NCI-H1417 (cell line): Measurements from ENCODE around the gene ZNF609.

Experiments used
- DNase-seq, 3 experiments: peaks; one replicate each; lab custom pipeline; 2025; lab: John Stamatoyannopoulos, UW

ZNF609 gene

GRCh38 chr15:64542091-64542490, 81.7 kb downstream of the ZNF609 start:
- DNase-seq: no peak

- DNase-seq: no peak
These were observed 84.1 kb downstream of the ZNF609 start for GRCh38 chr15:64544450-64544849.

- no peak for DNase-seq
These were observed 86.9 kb downstream of the ZNF609 start for GRCh38 chr15:64547275-64547674.

DNA sequence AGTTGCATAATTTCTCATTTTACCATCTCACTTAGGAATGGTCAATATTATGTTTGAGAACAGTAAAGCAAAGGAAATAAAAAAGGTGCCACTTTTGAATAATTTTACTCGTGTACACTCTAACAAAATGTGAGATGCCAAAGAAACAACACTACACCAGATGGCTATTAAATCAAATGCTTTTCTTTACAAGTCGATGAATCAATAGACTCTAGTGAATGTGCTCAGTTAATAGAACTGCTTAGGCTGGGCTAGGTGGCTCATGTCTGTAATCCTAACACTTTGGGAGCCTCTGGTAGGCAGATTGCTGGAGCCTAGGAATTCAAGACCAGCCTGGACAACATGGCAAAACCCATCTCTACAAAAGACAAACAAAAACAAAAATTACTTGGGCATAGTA, 87.9 kb downstream of the ZNF609 start:
- no peak for DNase-seq

DNA sequence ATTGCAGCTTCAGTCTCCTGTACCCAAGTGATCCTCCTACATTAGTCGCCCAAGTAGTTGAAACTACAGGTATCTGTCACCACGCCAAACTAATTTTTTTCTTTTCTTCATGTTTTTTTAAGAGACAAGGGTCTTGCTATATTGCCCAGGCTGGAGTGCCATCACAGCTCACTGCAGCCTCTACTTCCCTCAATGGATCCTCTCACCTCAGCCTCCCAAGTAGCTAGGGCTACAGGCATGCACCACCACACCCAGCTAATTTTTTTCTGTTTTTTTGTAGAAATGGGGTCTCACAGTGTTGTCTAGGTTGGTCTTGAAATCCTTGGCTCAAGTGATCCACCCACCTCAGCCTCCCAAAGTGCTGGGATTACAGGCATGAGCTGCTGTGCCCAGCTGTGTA, 89.5 kb downstream of the ZNF609 start:
- DNase-seq: no peak

DNA sequence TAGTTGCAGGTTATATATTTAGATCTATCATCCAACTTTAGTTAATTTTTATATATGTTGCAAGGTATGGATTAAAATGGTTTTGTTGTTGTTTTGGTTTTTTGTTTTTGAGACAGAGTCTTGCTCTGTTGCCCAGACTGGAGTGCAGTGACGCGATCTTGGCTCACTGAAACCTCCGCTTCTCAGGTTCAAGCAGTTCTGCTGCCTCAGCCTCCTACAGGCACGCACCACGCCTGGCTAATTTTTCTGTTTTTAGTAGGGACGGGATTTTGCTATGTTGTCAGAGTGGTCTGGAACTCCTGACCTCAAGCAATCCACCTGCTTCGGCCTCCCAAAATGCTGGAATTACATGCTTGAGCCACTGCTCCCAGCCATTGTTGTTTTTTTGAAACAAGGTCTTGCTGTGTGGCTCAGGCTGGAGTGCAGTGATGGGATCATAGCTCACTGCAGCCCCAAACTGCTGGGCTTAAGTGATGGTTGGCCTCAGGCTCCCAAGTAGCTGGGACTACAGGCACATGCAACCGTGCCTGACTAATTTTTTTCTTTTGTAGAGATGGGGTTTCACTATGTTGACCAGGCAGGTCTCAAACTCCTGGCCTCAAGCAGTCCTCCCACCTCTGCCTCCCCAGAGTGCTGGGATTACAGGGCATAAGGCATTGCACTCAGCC, 92.0 kb downstream of the ZNF609 start:
- DNase-seq: no peak

GRCh38 chr15:64558460-64559179, 98.2 kb downstream of the ZNF609 start:
- DNase-seq: no peak

DNA sequence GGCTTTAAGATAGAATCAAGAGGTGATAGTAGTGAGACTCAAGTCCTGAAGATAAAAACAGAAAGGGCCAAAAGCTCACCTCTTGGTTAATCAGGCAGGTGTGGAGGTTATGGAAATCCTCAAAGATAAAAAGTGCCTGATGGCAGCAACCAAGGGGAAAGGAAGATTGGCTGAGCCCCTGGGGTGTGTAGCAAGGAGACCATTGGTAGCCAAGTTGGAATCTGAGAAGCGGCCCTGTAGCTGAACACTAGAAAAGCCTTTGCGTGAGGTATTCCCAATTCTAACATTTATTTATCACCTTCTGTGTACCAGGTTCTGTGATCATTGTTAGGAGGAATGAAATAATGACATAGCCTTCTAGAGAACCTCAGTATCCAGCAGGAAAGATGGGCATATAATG, 98.9 kb downstream of the ZNF609 start:
- no peak for DNase-seq

DNA sequence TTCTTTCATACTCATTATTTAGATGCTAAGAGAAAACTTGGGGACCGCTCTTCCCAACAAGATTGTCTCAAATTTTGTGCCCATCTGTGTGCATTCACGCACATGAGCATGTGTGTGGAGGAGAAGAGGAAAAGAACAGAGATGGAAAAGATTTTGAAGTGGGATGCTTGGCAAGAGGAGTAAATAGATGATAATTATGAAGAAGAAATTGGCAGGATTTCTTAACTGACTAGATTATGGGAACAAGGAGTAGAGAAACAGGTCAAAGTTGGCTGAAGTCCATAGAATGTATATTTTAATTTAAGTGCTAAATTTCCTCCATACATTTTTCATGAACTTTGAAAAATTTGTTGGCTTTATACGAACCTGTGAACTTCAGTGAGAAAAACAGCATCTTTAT, 100.1 kb downstream of the ZNF609 start:
- no peak for DNase-seq

GRCh38 chr15:64560998-64561397, 100.6 kb downstream of the ZNF609 start:
- DNase-seq: no peak

- DNase-seq: peak in 1 of 3 experiments; percentile 20
These were observed 101.7 kb downstream of the ZNF609 start for GRCh38 chr15:64562003-64562640.

DNA sequence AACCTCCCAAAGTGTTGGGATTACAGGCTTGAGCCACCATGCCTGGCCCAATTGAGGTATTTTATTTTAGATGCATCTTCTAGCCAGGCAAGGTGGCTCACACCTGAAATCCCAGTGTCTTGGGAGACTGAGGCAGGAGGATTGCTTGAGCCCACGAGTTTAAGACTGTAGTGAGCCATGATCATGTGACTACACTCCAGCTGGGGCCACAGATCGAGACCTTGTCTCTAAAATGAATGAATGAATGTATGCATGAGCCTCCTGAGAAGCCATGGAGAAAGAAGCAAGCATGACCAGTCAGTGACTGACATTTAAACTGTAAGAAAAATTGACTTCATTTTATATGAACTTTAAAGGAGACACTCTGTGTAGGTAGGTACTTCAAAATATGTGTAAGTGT, 105.7 kb downstream of the ZNF609 start:
- DNase-seq: no peak

DNA sequence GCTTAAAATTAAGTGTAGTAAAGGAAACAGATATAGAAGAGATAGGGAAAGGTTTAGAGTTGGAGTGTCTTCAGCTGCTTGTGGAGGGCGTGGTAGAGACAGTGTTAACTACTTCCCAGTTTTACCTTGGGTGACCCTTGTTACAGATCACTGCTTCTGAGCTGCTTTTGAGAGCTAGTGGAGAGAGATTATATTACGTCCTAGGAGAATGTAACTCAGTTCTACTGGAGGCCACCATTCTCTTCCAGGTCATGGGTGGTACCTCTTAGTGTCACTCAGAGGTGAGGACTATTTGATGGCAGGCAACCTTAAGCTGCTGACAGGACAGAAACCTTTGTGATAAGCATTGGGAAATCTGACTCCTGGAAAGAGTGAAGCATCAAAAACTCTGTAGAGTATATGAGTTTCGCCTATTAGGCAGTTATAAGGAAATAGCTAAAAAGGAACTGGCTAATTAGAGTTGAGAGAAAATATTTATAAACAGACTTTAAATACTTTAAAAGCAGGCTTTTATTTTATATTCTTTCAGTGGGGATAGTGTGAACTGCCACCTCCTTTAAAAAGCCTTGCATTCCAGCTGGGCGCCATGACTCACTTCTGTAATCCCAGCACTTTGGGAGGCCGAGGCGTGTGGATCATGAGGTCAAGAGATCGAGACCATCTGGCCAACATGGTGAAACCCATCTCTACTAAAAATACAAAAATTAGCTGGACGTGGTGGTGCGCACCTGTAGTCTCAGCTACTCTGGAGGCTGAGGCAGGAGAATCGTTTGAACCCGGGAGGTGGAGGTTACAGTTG, 106.5 kb downstream of the ZNF609 start:
- DNase-seq: peak in 2 of 3 experiments; percentile 15 to 48

DNA sequence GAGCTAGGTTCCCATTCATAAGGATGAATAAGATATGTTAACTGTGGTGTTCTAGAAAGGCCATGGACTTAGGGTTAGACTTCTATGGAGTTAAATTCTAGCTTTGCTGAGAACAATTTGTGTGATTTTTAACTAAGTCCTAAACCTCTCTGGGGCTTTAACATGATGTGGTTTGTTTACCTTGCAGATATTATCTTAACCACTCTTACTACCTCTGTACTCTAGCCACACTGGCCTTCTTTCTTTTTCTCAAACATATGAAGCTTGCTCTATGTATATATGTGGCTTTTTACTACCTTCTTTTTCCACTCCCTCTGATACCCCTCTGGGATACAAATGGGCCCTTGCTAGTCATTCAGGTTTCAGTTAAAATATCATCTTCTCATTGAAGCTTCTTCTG, 108.4 kb downstream of the ZNF609 start:
- no peak for DNase-seq

DNA sequence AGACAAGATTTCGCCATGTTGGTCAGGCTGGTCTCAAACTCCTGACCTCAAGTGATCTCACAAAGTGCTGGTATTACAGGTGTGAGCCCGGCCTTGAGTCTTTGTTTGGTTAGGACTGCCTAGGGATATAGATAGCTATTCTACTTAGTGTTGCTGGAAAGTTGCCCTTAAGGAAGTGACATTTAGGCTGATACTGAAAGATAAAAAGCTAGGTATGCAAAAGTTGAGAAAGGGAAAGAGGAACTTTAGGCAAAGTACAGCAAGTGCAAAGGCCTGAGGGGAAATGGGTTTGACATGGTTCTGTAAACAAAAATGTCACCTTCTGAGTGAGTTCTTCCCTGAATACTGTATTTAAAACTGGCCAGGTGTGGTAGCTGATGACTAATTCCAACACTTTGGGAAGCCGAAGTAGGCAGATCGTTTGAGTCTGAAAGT, 111.5 kb downstream of the ZNF609 start:
- DNase-seq: no peak

DNA sequence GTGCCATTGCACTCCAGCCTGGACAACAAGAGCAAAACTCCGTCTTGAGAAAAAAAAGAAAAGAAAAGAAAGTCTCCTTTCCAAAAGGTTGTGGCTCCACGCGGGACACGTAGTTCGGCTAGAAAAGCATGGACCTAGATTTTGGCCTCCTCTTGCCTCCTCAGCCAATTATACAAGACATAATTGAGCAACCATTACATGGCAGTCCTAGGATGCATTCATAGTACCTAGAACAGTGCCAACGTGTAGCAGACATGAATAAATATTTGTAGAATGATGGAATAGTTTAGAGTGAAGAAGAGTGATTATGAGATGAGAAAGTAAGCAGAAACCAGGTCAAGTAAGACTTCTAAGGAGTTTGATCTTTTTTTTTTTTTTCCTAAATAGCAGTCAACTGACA, 112.5 kb downstream of the ZNF609 start:
- DNase-seq: no peak

DNA sequence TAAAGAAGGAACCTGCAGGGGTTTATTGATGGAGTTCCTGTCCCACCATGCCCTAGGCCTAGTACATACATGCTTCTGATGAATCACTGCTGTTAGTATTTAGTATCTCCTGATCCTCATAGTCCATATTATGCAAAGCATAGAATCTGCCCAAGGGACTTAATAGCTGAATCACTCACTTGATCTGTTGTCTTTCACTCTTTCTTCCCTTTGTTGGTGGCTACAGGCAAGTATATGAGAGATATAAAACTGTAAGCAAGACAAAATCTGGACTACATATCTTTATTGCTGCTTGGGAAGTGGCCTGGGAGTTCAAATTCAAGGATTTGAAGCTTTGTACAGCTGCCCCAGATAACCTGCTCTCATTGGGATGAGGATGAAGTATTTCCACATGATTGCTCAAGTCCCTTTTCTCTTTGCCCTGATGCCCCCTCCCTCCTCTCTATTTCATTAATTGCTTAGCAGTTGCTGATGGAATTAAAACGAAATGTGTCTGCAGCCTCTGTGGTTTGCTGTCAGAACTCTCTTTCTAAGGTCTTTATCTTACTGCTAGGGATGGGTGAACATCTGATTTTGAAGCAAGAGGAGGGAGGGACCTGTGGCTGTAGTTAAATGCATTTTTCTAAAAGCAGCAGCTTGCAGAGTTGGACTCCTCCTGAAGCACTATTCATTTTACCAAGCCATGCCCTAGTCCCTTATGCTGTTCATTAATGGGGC, 114.1 kb downstream of the ZNF609 start:
- DNase-seq: no peak

DNA sequence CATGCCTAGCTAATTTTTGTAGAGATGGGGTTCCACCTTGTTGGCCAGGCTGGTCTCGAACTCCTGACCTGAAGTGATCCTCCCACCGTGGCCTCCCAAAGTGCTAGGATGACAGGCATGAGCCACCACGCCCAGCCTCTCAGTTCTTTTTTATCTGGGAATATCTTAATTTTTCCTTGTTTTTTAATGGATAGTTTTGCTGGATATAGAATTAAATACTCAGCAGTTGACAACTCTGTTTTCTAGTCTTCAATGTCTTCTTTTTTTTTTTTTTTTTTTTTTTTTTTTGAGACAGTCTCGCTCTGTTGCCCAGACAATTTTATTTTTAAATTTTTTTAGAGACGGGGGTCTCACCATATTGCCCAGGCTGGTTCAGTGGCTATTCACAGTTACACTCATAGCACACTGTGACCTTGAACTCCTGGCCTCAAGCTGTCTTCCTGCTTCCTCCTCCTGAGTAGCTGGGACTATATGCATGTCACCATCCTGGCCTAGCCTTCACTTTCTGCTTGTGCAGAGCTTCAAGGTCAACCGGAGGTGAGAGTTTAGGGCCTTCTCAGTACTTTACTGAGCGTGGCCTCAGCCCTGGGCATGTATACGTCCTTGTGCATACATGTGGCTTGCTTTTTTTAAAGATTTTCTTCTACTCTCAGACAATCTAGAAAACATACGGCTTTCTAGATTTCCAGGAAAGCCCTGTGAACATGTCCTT, 120.5 kb downstream of the ZNF609 start:
- no peak for DNase-seq

DNA sequence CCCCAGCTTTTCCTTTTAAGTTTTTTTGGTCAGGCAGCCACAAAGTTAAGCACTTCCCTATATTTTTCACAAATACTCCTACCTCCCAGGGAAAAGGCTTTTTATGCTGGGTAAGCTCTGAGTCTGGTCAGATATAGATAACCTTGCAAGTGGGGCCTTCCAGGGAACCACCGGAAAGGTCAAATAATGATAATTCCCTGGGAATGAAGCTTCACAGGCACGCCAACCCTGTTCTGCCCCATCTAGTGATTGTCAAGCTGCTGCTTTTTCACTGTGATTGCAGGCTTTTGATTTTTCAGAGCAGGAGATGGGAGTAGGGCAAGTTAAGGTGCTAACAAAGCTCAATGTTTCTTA, 121.0 kb downstream of the ZNF609 start:
- no peak for DNase-seq

DNA sequence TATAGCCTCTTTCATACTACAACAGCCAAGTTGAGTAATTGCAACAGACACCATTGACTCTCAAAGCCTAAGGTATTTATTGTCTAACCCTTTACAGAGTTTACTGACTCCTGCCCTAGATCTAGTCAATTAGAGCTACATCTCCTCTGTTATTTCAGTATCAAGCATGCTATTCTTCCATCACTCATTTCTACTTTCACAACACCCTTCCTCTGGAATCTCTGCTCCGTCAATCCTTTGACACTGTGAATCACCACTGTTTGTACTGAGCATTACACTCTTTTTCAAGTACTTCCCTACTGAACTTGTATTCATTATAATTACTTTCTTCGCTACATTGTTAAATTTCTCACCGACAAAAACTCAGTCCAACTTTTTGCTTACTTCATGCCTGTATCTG, 121.8 kb downstream of the ZNF609 start:
- DNase-seq: no peak

DNA sequence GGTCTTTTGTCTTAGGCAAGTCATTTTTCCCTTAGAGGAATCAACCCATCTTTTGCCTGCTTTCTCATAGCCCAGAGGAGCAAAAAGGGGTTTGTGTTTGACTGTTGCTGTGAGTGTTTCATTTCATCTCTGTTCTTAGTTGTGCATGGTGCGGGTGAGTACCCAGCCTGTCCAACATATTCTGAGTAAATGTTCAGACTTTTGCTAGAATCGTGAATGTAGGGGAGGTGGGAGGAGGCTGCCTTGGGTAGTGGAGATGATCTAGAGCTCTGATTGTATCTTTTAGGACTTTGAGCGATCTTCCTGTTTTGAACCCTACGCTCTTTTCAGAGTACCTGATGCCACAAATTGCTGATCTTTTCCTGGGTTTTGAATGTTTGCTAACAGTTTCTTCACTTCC, 123.1 kb downstream of the ZNF609 start:
- no peak for DNase-seq
